HCT116 (cell line): ENCODE measurements around the gene PMEPA1. TPM values are rescaled to one million over a fixed set of nuclear protein-coding genes. Genes with fewer than 3 reads are reported as not detected.

Experiments used
- ATAC-seq: fragments of 200-7000 bp; cut with Tn5 transposase; 2 replicates; pipeline ENCODE4 v1.9.1; 2020; ENCODE audit warnings: mild to moderate bottlenecking, moderate library complexity
- BruUV-seq: library from RNA; stranded (reverse); fragments of 400-500 nt; replicated peaks from 2 replicates; lab custom pipeline; 2021; lab: Mats Ljungman, UMichigan
- CTCF ChIA-PET: fragments of 300-600 bp; sonication (Branson Sonifier 250); formaldehyde crosslinking; loops from one replicate; lab custom pipeline; 2021; ENCODE audit warnings: antibody characterized with exemption; lab: Charles Lee
- POLR2A ChIA-PET: fragments of 300-600, 350-600 bp; sonication (Branson Sonifier 250); formaldehyde crosslinking; loops from one replicate; lab custom pipeline; 2021; ENCODE audit warnings: antibody characterized with exemption; lab: Charles Lee
- RAD21 ChIA-PET, 2 experiments: fragments of 300-600 bp; sonication (Branson Sonifier 250); formaldehyde crosslinking; loops; one replicate each; lab custom pipeline; 2023; ENCODE audit warnings: low total read pairs in 2 of 2; ENCODE audit not compliant: uncharacterized antibody in 2 of 2, unreplicated experiment in 2 of 2, low non-redundant PET in 1 of 2; lab: Charles Lee
- DNase-seq: peaks from one replicate; pipeline ENCODE4 v3.0.0-alpha.2; 2010; ENCODE audit warnings: low read depth, low spot score
- H2AFZ ChIP-seq: fragments of 200-600 bp; shearing (Covaris generic), sonication (generic); 2 replicates; pipeline ENCODE4 v1.6.1; 2017; ENCODE audit warnings: low read depth, mixed run types, mixed read lengths, antibody characterized with exemption, low read length; ENCODE audit not compliant: poor library complexity, severe bottlenecking
- H3K27ac ChIP-seq: 2 replicates; pipeline ENCODE4 v1.5.1; 2012; ENCODE audit warnings: low read depth, low read length
- H3K27me3 ChIP-seq: fragments of 200-600 bp; sonication (generic); 2 replicates; pipeline ENCODE4 v1.6.1; 2016; ENCODE audit warnings: mixed run types, low read length, mixed read lengths; ENCODE audit not compliant: insufficient read depth
- H3K36me3 ChIP-seq, 2 experiments: fragments of 200-500 bp in 1 of 2; fragments of 200-600 bp in 1 of 2; sonication (Bioruptor generic) in 1 of 2; sonication (generic) in 1 of 2; 2 replicates each; pipeline versions ENCODE4 v1.5.1 to v1.6.1; 2014 to 2016; ENCODE audit warnings: low read length in 2 of 2, inconsistent platforms in 1 of 2, mixed read lengths in 1 of 2, mixed run types in 1 of 2; ENCODE audit not compliant: insufficient read depth in 2 of 2, control insufficient read depth in 1 of 2
- H3K4me1 ChIP-seq, 2 experiments: fragments of 200-600 bp in 1 of 2; sonication (generic) in 1 of 2; 2 replicates each; pipeline versions ENCODE4 v1.5.1 to v1.6.1; 2012 to 2017; ENCODE audit warnings: low read length in 2 of 2, inconsistent platforms in 1 of 2, mild to moderate bottlenecking in 1 of 2, mixed read lengths in 1 of 2, mixed run types in 1 of 2, moderate library complexity in 1 of 2; ENCODE audit not compliant: insufficient read depth in 2 of 2, control insufficient read depth in 1 of 2
- H3K4me2 ChIP-seq: fragments of 200-600 bp; sonication (generic); 2 replicates; pipeline ENCODE4 v1.6.1; 2017; ENCODE audit warnings: mixed run types, low read length, mixed read lengths
- H3K4me3 ChIP-seq, 2 experiments: fragments of 200-600 bp in 1 of 2; sonication (generic) in 1 of 2; replicated peaks in 1 of 2; 2 replicates each; pipeline ENCODE4 v1.5.1; 2011 to 2016; ENCODE audit warnings: low read length in 2 of 2, control low read depth in 1 of 2, low read depth in 1 of 2, mild to moderate bottlenecking in 1 of 2, mixed read lengths in 1 of 2, mixed run types in 1 of 2
- H3K79me2 ChIP-seq: fragments of 200-600 bp; sonication (generic); 2 replicates; pipeline ENCODE4 v1.6.1; 2017; ENCODE audit warnings: mild to moderate bottlenecking, mixed run types, low read length, moderate library complexity, mixed read lengths; ENCODE audit not compliant: insufficient read depth
- H3K9ac ChIP-seq: fragments of 200-600 bp; sonication (generic); 2 replicates; pipeline ENCODE4 v1.6.1; 2016; ENCODE audit warnings: low read length, mixed read lengths
- H3K9me2 ChIP-seq: fragments of 200-600 bp; sonication (generic), shearing (Covaris generic); 2 replicates; pipeline ENCODE4 v1.6.1; 2017; ENCODE audit warnings: mixed run types, mild to moderate bottlenecking, moderate library complexity; ENCODE audit not compliant: insufficient read depth
- H3K9me3 ChIP-seq, 2 experiments: fragments of 200-500 bp in 1 of 2; fragments of 200-600 bp in 1 of 2; sonication (Bioruptor generic) in 1 of 2; sonication (generic) in 1 of 2; 2 replicates each; pipeline ENCODE4 v1.6.1; 2014 to 2017; ENCODE audit warnings: low read length in 2 of 2, mixed read lengths in 2 of 2, inconsistent platforms in 1 of 2, low read depth in 1 of 2, mild to moderate bottlenecking in 1 of 2, mixed run types in 1 of 2, moderate library complexity in 1 of 2; ENCODE audit not compliant: control insufficient read depth in 1 of 2, insufficient read depth in 1 of 2
- H4K20me1 ChIP-seq: fragments of 200-600 bp; sonication (generic), shearing (Covaris generic); 2 replicates; pipeline ENCODE4 v1.6.1; 2017; ENCODE audit warnings: mixed run types, mild to moderate bottlenecking, moderate library complexity; ENCODE audit not compliant: insufficient read depth
- EGR1 ChIP-seq: IDR thresholded peaks from 2 replicates; pipeline ENCODE4 v1.6.1; 2012; ENCODE audit warnings: low read depth
- EZH2 ChIP-seq: fragments of 200-600 bp; sonication (generic); IDR thresholded peaks from 2 replicates; pipeline ENCODE4 v1.6.1; 2017; ENCODE audit warnings: antibody characterized with exemption, mixed run types
- JUND ChIP-seq: IDR thresholded peaks from 2 replicates; pipeline ENCODE4 v1.6.1; 2012
- POLR2AphosphoS5 ChIP-seq: IDR thresholded peaks from 2 replicates; pipeline ENCODE4 v1.6.1; 2011; ENCODE audit warnings: mild to moderate bottlenecking, low read depth, low read length, moderate library complexity
- RAD21 ChIP-seq: IDR thresholded peaks from 2 replicates; pipeline ENCODE4 v1.6.1; 2012; ENCODE audit warnings: low read depth, mild to moderate bottlenecking
- intact Hi-C: fragments of 100-400 bp; cut with micrococcal nuclease; formaldehyde crosslinking; loops from 2 replicates; pipeline ENCODE4 v1.10.0; 2022
- total RNA-seq: library from RNA; stranded (reverse); gene quantifications from one replicate; pipeline ENCODE4 v1.2.1, GENCODE V29; 2021; ENCODE audit not compliant: unreplicated experiment

Gene PMEPA1
- total RNA-seq, 1 experiment from 2014 or later = 0.64 TPM

- Histone ChIP-seq H3K4me3 (no peak overlapping the region), H3K27ac (no peak overlapping the region), H3K79me2 (no peaks in the 10 kb centered on the region), H3K27me3 (no peaks in the 10 kb centered on the region), H3K9ac (no peak overlapping the region), H2AFZ (no peak overlapping the region), H3K4me2 (no peak overlapping the region), H4K20me1 (no peaks in the 10 kb centered on the region), H3K4me1 (no peaks in the 10 kb centered on the region), H3K36me3 (no peaks in the 10 kb centered on the region), H3K9me2 (no peaks in the 10 kb centered on the region), H3K9me3 (no peaks in the 10 kb centered on the region; a peak in 1 of 4 replicates)
- no peak for TF ChIP-seq RAD21
- no peak for TF ChIP-seq EZH2
- no peak for TF ChIP-seq JUND
- no peak for TF ChIP-seq POLR2AphosphoS5
- ChIA-PET POLR2A (no interaction called here), RAD21 (no interaction called here), CTCF (no interaction called here)
- intact Hi-C loops = no loop called here
- no TSS peak for BruUV-seq
- ATAC-seq = no peak
- no peak for DNase-seq
These were observed 47.2 kb downstream of the PMEPA1 start for GRCh38 chr20:57662456-57663240.

- Histone ChIP-seq H3K27me3 (no peaks in the 10 kb centered on the region), H3K27ac (no peak overlapping the region), H4K20me1 (no peaks in the 10 kb centered on the region), H3K4me2 (no peak overlapping the region), H3K9me2 (no peaks in the 10 kb centered on the region), H3K36me3 (no peaks in the 10 kb centered on the region), H3K4me3 (no peak overlapping the region), H3K9me3 (no peaks in the 10 kb centered on the region; a peak in 1 of 4 replicates), H3K79me2 (no peaks in the 10 kb centered on the region), H3K9ac (no peak overlapping the region), H3K4me1 (no peaks in the 10 kb centered on the region), H2AFZ (no peak overlapping the region)
- no peak for TF ChIP-seq EGR1
- intact Hi-C loops = no loop called here
- ChIA-PET POLR2A (no interaction called here), RAD21 (no interaction called here), CTCF (no interaction called here)
- DNase-seq = no peak
- ATAC-seq = no peak
- no TSS peak for BruUV-seq
These were observed 47.9 kb downstream of the PMEPA1 start for GRCh38 chr20:57661746-57662455.
